Neuronal stem cell (in vitro differentiated cells): ENCODE results near the gene C1QL1.

Experiments used
- DNase-seq: peaks from one replicate; pipeline ENCODE4 v3.0.0-alpha.2; 2013; ENCODE audit warnings: low spot score
- H2AFZ ChIP-seq: one replicate; pipeline ENCODE4 v1.6.1; 2013; ENCODE audit warnings: mild to moderate bottlenecking, low read length, inconsistent platforms
- H2AK5ac ChIP-seq: 2 replicates; pipeline ENCODE4 v1.6.1; 2013; ENCODE audit warnings: low read depth, mild to moderate bottlenecking, inconsistent platforms, low read length, moderate library complexity, mixed read lengths
- H2BK120ac ChIP-seq: 2 replicates; pipeline ENCODE4 v1.6.1; 2013; ENCODE audit warnings: low read depth, mild to moderate bottlenecking, inconsistent platforms, low read length, moderate library complexity, mixed read lengths
- H2BK12ac ChIP-seq: one replicate; pipeline ENCODE4 v1.6.1; 2013; ENCODE audit warnings: low read length, inconsistent platforms
- H2BK15ac ChIP-seq: 2 replicates; pipeline ENCODE4 v1.6.1; 2013; ENCODE audit warnings: mild to moderate bottlenecking, low read length, inconsistent platforms, mixed read lengths
- H2BK5ac ChIP-seq: one replicate; pipeline ENCODE4 v1.6.1; 2013; ENCODE audit warnings: inconsistent platforms, mild to moderate bottlenecking, low read length, moderate library complexity
- H3K14ac ChIP-seq: one replicate; pipeline ENCODE4 v1.6.1; 2013; ENCODE audit warnings: low read length, inconsistent platforms
- H3K18ac ChIP-seq: 2 replicates; pipeline ENCODE4 v1.6.1; 2013; ENCODE audit warnings: low read length, inconsistent platforms
- H3K23ac ChIP-seq: 2 replicates; pipeline ENCODE4 v1.6.1; 2013; ENCODE audit warnings: low read depth, mild to moderate bottlenecking, mixed read lengths, low read length, inconsistent platforms; ENCODE audit not compliant: poor library complexity
- H3K27ac ChIP-seq: replicated peaks from 3 replicates; pipeline ENCODE4 v1.5.1; 2013; ENCODE audit warnings: low read length, inconsistent platforms
- H3K27me3 ChIP-seq, 3 experiments: 2 replicates each; pipeline ENCODE4 v1.6.1; 2013; ENCODE audit warnings: low read length in 3 of 3, mild to moderate bottlenecking in 2 of 3, inconsistent platforms in 1 of 3, low read depth in 1 of 3, mixed read lengths in 1 of 3, moderate library complexity in 1 of 3; ENCODE audit not compliant: control insufficient read depth in 3 of 3, insufficient read depth in 3 of 3
- H3K36me3 ChIP-seq, 2 donors: replicated peaks in 1 of 2; 2 replicates each; pipeline ENCODE4 v1.6.1; 2013; ENCODE audit warnings: low read length in 2 of 2; ENCODE audit not compliant: control insufficient read depth in 2 of 2, insufficient read depth in 2 of 2
- H3K4ac ChIP-seq: 2 replicates; pipeline ENCODE4 v1.6.1; 2013; ENCODE audit warnings: inconsistent platforms, mild to moderate bottlenecking, low read length, moderate library complexity
- H3K4me1 ChIP-seq, 2 donors: 1 replicate in 1 of 2; 2 replicates in 1 of 2; pipeline ENCODE4 v1.6.1; 2013; ENCODE audit warnings: low read length in 2 of 2, low read depth in 1 of 2; ENCODE audit not compliant: control insufficient read depth in 2 of 2, insufficient read depth in 1 of 2
- H3K4me2 ChIP-seq: one replicate; pipeline ENCODE4 v1.6.1; 2013; ENCODE audit warnings: mild to moderate bottlenecking, low read length, inconsistent platforms; ENCODE audit not compliant: insufficient read depth, poor library complexity, severe bottlenecking
- H3K4me3 ChIP-seq, 2 donors: 2 replicates each; pipeline ENCODE4 v1.5.1; 2013; ENCODE audit warnings: low read length in 2 of 2, mild to moderate bottlenecking in 2 of 2, inconsistent platforms in 1 of 2, moderate library complexity in 1 of 2
- H3K79me1 ChIP-seq: one replicate; pipeline ENCODE4 v1.6.1; 2013; ENCODE audit warnings: low read depth, mild to moderate bottlenecking, inconsistent platforms, low read length, moderate library complexity
- H3K9ac ChIP-seq: one replicate; pipeline ENCODE4 v1.6.1; 2013; ENCODE audit warnings: mild to moderate bottlenecking, low read depth, low read length, inconsistent platforms; ENCODE audit not compliant: poor library complexity
- H3K9me3 ChIP-seq, 2 donors: replicated peaks in 1 of 2; 2 replicates each; pipeline versions ENCODE3 to v1.6.1; 2013; ENCODE audit warnings: low read length in 2 of 2, mild to moderate bottlenecking in 2 of 2, inconsistent platforms in 1 of 2, low read depth in 1 of 2, mixed read lengths in 1 of 2, moderate library complexity in 1 of 2; ENCODE audit not compliant: control insufficient read depth in 2 of 2, insufficient read depth in 1 of 2
- H4K8ac ChIP-seq: one replicate; pipeline ENCODE4 v1.6.1; 2013; ENCODE audit warnings: low read depth, mild to moderate bottlenecking, inconsistent platforms, low read length, moderate library complexity
- H4K91ac ChIP-seq: one replicate; pipeline ENCODE4 v1.6.1; 2013; ENCODE audit warnings: low read length, low read depth, mild to moderate bottlenecking, inconsistent platforms; ENCODE audit not compliant: poor library complexity
- WGBS, 2 donors: extraction: QIAGEN DNeasy Blood & Tissue Kit; methylation state at CpG; one replicate each; pipeline ENCODE4 v1.1.7; 2013; ENCODE audit warnings: missing lambda C conversion rate in 2 of 2, mixed read lengths in 1 of 2; ENCODE audit not compliant: insufficient read length in 2 of 2, insufficient replicate concordance in 1 of 2; ENCODE audit errors: extremely low coverage in 2 of 2; 5-methylcytosine and 5-hydroxymethylcytosine counted together

C1QL1 gene

DNA sequence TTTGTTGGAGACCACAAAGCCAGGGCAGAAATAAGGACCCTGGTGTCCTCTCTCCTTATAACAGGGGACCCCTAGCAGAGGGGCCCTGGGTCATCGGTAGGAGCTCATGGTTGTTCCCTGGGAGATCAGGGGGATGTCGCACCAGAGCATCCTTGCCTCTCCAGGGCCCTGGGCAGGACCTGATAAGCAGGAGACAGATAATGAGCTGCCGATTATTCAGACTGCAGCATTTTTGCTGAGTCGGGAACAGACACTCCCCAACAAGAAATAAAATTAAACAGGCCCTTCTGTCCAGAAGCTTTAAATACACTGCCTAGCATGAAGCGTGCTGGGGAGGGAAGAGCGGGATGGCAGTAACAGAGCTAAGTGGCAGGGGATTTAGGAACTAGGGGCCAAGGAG is 37.4 kb downstream of the C1QL1 start:
- Histone ChIP-seq H2AFZ (no peak overlapping the region), H3K36me3 (peaks cover 88 to 99% of the 10 kb centered on the region in 2 donors), H2AK5ac (no peak overlapping the region), H2BK12ac (no peak overlapping the region), H3K23ac (no peak overlapping the region), H3K4me3 (no peak overlapping the region), H3K14ac (no peak overlapping the region), H2BK15ac (no peak overlapping the region), H3K27ac (no peak overlapping the region), H4K8ac (no peak overlapping the region), H3K27me3 (no peaks in the 10 kb centered on the region), H3K9me3 (no peaks in the 10 kb centered on the region), H4K91ac (no peak overlapping the region), H2BK120ac (no peak overlapping the region), H3K9ac (no peak overlapping the region), H3K79me1 (peaks cover 10% of the 10 kb centered on the region), H2BK5ac (no peak overlapping the region), H3K18ac (no peak overlapping the region), H3K4me2 (no peak overlapping the region), H3K4ac (no peak overlapping the region), H3K4me1 (no peaks in the 10 kb centered on the region)
- DNase-seq: no peak
- WGBS, 2 donors: no CpG with 5 or more reads among the region's 6 CpGs

DNA sequence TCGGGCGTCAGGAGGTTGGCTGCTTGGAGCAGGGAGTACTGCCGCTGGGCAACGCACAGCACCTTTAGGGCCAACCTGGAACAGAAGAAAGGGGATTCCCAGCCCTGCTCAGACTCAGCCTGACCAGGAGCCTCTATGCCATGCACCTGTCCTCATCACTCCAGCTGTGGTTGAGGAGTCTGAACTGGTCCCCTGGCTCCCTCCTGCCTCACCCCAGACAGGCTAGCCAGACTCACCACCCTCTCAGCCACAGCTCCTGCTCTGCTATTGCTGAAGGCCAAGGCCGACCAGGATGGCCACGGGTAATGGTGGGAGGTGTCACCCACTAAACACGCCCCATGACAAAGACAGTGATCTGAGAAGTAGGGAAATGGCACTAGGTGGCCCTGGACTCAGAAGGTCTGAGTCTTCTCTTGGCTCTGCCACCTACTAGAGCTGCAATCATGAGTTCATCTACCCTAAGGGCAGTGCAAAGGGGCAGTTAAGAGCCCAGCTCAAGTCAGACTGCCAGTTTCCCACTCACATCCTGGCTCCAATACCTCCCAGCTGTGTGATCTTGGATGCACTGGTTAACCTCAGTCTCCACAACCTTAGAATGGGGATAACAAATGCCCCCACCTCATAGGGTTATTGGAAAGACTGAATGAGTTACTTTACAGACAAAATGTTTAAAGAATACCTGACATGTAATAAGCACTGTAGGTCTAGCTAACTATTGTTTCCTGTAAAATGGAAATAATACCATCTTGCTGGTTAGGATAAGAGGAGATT is 39.0 kb downstream of the C1QL1 start:
- Histone ChIP-seq H3K18ac (no peak overlapping the region), H3K79me1 (peaks cover 8% of the 10 kb centered on the region), H2BK12ac (no peak overlapping the region), H3K4ac (no peak overlapping the region), H2AFZ (no peak overlapping the region), H2BK120ac (no peak overlapping the region), H3K9me3 (no peaks in the 10 kb centered on the region), H3K14ac (no peak overlapping the region), H3K27me3 (no peaks in the 10 kb centered on the region), H2BK15ac (no peak overlapping the region), H3K27ac (no peak overlapping the region), H2BK5ac (no peak overlapping the region), H4K8ac (no peak overlapping the region), H3K36me3 (peaks cover 74 to 89% of the 10 kb centered on the region in 2 donors), H2AK5ac (no peak overlapping the region), H3K4me3 (no peak overlapping the region), H3K4me1 (no peaks in the 10 kb centered on the region), H3K23ac (no peak overlapping the region), H4K91ac (no peak overlapping the region), H3K4me2 (no peak overlapping the region), H3K9ac (no peak overlapping the region)
- WGBS, 2 donors: no CpG with 5 or more reads among the region's 7 CpGs
- DNase-seq: no peak

DNA sequence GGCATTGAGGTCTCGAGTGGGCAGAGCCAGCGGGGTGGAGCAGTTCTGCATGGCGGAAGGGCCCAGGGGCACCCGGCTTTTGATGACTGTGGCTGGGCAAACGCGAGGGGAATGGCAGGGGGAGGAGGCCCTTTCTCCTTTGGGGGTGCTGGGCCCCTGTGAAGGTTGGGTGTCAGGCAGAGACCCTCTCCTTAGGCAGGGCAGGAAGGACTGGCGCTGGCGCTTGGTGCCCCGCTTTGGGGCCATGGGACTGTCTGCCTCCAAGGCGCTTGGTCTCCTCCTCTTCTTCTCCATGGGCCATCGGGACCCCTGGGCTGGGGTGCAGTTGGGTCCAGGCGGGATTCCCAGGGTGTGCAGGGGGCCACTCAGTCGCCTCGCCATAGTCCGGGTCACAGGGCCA is 40.0 kb downstream of the C1QL1 start:
- Histone ChIP-seq H2AFZ (no peak overlapping the region), H3K27ac (no peak overlapping the region), H2BK12ac (no peak overlapping the region), H3K23ac (no peak overlapping the region), H2BK5ac (no peak overlapping the region), H4K91ac (no peak overlapping the region), H4K8ac (no peak overlapping the region), H2BK15ac (no peak overlapping the region), H3K79me1 (peaks cover 6% of the 10 kb centered on the region), H3K9me3 (no peaks in the 10 kb centered on the region), H3K4me2 (no peak overlapping the region), H3K18ac (no peak overlapping the region), H3K36me3 (peaks cover 68 to 80% of the 10 kb centered on the region in 2 donors), H3K4me1 (no peaks in the 10 kb centered on the region), H3K27me3 (no peaks in the 10 kb centered on the region), H2BK120ac (no peak overlapping the region), H3K14ac (no peak overlapping the region), H3K9ac (no peak overlapping the region), H2AK5ac (no peak overlapping the region), H3K4me3 (no peak overlapping the region), H3K4ac (no peak overlapping the region)
- WGBS, 2 donors: no CpG with 5 or more reads among the region's 15 CpGs
- no peak for DNase-seq

DNA sequence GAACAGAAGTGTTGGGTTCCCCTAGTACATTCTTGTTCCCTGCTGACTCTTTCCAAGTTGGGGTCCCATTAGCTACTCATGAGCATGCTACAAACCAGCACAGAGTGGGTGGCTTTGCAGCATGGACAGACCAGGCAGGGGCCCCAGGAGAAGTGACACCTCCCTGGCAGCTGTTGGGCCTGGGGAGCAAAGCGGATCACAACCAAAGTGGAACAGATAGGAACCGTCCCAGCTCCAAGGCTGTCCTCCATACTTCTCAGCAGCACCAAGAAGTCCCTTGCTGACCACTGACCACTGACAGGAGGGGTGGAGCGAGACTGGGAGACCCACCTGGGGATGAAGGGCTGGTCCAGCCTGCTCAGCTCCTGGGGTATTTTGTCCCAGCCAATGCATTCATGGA is 40.4 kb downstream of the C1QL1 start:
- H2BK12ac ChIP-seq: no peak overlapping the region
- H4K8ac ChIP-seq: no peak overlapping the region
- H4K91ac ChIP-seq: no peak overlapping the region
- H3K79me1 ChIP-seq: peaks cover 6% of the 10 kb centered on the region
- no peak overlapping the region for H2AK5ac ChIP-seq
- no peaks in the 10 kb centered on the region for H3K27me3 ChIP-seq
- no peak overlapping the region for H2BK5ac ChIP-seq
- H3K4me1 ChIP-seq: peaks cover 0 to 3% of the 10 kb centered on the region in 2 donors
- H3K36me3 ChIP-seq: peaks cover 63 to 75% of the 10 kb centered on the region in 2 donors
- H3K4me3 ChIP-seq: no peak overlapping the region
- H3K9ac ChIP-seq: no peak overlapping the region
- H2AFZ ChIP-seq: no peak overlapping the region
- no peak overlapping the region for H3K4ac ChIP-seq
- H3K9me3 ChIP-seq: no peaks in the 10 kb centered on the region
- WGBS, 2 donors: no CpG with 5 or more reads among the region's 3 CpGs
- no peak overlapping the region for H3K14ac ChIP-seq
- H3K4me2 ChIP-seq: no peak overlapping the region
- H3K23ac ChIP-seq: no peak overlapping the region
- H3K18ac ChIP-seq: no peak overlapping the region
- H3K27ac ChIP-seq: no peak overlapping the region
- DNase-seq: no peak
- no peak overlapping the region for H2BK15ac ChIP-seq
- no peak overlapping the region for H2BK120ac ChIP-seq
